OCI-LY7 (cell line): ENCODE data around the gene MYO18B. TPM values are rescaled to one million over a fixed set of nuclear protein-coding genes. Genes with fewer than 3 reads are reported as not detected.

ENCODE experiments used
- BruUV-seq: library from RNA; stranded (reverse); fragments of 400-500 nt; replicated peaks from 2 replicates; lab custom pipeline; 2021; lab: Mats Ljungman, UMichigan
- CTCF ChIA-PET: fragments of 300-600 bp; sonication (Branson Sonifier 250); formaldehyde crosslinking; loops from one replicate; lab custom pipeline; 2022; ENCODE audit warnings: antibody characterized with exemption; ENCODE audit not compliant: unreplicated experiment; lab: Charles Lee
- POLR2A ChIA-PET: fragments of 300-600 bp; sonication (Branson Sonifier 250); formaldehyde crosslinking; loops from one replicate; lab custom pipeline; 2022; ENCODE audit warnings: antibody characterized with exemption; lab: Charles Lee
- DNase-seq: peaks from one replicate; pipeline ENCODE4 v3.0.0-alpha.2; 2015; ENCODE audit warnings: low spot score
- H2AFZ ChIP-seq: fragments of 200-600 bp; sonication (generic), shearing (Covaris generic); 2 replicates; pipeline ENCODE4 v1.6.1; 2014; ENCODE audit warnings: mild to moderate bottlenecking, antibody characterized with exemption, low read length, moderate library complexity
- H3K27ac ChIP-seq: fragments of 200-600 bp; sonication (generic); 2 replicates; pipeline ENCODE4 v1.5.1; 2014; ENCODE audit warnings: mixed run types, low read depth, mild to moderate bottlenecking, moderate library complexity, low read length, inconsistent platforms; ENCODE audit not compliant: poor library complexity, severe bottlenecking
- H3K36me3 ChIP-seq: fragments of 200-600 bp; sonication (generic); 2 replicates; pipeline ENCODE4 v1.6.1; 2014; ENCODE audit warnings: mild to moderate bottlenecking, antibody characterized with exemption, low read length, moderate library complexity, mixed read lengths; ENCODE audit not compliant: insufficient read depth
- H3K4me1 ChIP-seq: fragments of 200-600 bp; sonication (generic); 2 replicates; pipeline ENCODE4 v1.5.1; 2014; ENCODE audit warnings: mild to moderate bottlenecking, low read length; ENCODE audit not compliant: insufficient read depth, poor library complexity, severe bottlenecking
- H3K4me2 ChIP-seq: fragments of 200-600 bp; sonication (generic); 2 replicates; pipeline ENCODE4 v1.6.1; 2014; ENCODE audit warnings: mild to moderate bottlenecking, low read length
- H3K4me3 ChIP-seq: fragments of 200-600 bp; sonication (generic); 2 replicates; pipeline ENCODE4 v1.5.1; 2014; ENCODE audit warnings: mild to moderate bottlenecking, low read depth, low read length; ENCODE audit not compliant: poor library complexity, severe bottlenecking
- H3K79me2 ChIP-seq: fragments of 200-600 bp; sonication (generic); 2 replicates; pipeline ENCODE4 v1.6.1; 2016; ENCODE audit warnings: low read depth, mild to moderate bottlenecking, low read length, moderate library complexity, mixed read lengths; ENCODE audit not compliant: insufficient read depth
- H3K9me2 ChIP-seq: fragments of 200-600 bp; sonication (generic); 2 replicates; pipeline ENCODE4 v1.6.1; 2016; ENCODE audit warnings: mild to moderate bottlenecking, low read length, mixed read lengths; ENCODE audit not compliant: insufficient read depth
- H3K9me3 ChIP-seq: fragments of 200-600 bp; sonication (generic); 2 replicates; pipeline ENCODE4 v1.6.1; 2014; ENCODE audit warnings: mild to moderate bottlenecking, mixed run types, low read length, mixed read lengths
- H4K20me1 ChIP-seq: fragments of 200-600 bp; sonication (generic); 2 replicates; pipeline ENCODE4 v1.6.1; 2014; ENCODE audit warnings: mild to moderate bottlenecking, antibody characterized with exemption, low read length, moderate library complexity, mixed read lengths; ENCODE audit not compliant: insufficient read depth
- EZH2phosphoT487 ChIP-seq: fragments of 200-600 bp; sonication (generic); IDR thresholded peaks from 2 replicates; pipeline ENCODE4 v1.6.1; 2018; ENCODE audit warnings: low read depth, borderline replicate concordance, mild to moderate bottlenecking, mixed run types, antibody characterized with exemption, low read length, moderate library complexity, mixed read lengths
- intact Hi-C: fragments of 100-400 bp; cut with micrococcal nuclease; formaldehyde crosslinking; loops from one replicate; pipeline ENCODE4 v1.10.0; 2022; ENCODE audit not compliant: unreplicated experiment
- total RNA-seq, 2 experiments: library from RNA; depleted of rRNA in 1 of 2; stranded (reverse); fragments of >200 nt in 1 of 2; shearing (Covaris generic) in 1 of 2; gene quantifications; 2 replicates each; pipeline ENCODE4 v1.2.3, GENCODE V29; 2014 to 2022
- TF ChIP-seq, protein P1 (sequence below): fragments of 200-600 bp; sonication (generic); conservative IDR thresholded peaks from 2 replicates; pipeline ENCODE4 v1.5.1; 2014; ENCODE audit warnings: mild to moderate bottlenecking, antibody characterized with exemption, low read length, moderate library complexity, mixed read lengths

Gene MYO18B
- total RNA-seq, 2 experiments from 2014 or later: not detected

DNA sequence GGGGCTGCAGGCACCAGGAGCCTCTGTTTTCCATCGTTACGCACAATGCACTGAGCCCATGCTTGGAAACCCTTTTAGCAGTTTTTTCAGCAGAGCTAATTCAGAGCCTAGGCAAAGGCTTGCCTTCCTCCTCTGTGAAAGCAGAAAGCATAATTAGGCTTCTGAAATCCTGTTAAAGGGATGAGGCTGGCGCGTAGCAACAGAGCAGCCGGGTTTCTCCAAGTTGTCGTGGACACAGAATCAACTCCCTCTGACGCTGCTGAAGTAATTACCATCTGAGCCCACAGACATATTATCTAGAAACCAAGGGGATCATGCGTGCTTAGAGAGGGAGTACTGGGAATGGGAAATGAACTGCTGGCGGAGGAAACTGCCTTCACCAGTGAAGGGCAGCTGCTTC lies 85.4 kb downstream of the MYO18B start:
- no peaks in the 10 kb centered on the region for H3K79me2 ChIP-seq
- no peaks in the 10 kb centered on the region for H3K36me3 ChIP-seq
- TF ChIP-seq, protein P1, sequence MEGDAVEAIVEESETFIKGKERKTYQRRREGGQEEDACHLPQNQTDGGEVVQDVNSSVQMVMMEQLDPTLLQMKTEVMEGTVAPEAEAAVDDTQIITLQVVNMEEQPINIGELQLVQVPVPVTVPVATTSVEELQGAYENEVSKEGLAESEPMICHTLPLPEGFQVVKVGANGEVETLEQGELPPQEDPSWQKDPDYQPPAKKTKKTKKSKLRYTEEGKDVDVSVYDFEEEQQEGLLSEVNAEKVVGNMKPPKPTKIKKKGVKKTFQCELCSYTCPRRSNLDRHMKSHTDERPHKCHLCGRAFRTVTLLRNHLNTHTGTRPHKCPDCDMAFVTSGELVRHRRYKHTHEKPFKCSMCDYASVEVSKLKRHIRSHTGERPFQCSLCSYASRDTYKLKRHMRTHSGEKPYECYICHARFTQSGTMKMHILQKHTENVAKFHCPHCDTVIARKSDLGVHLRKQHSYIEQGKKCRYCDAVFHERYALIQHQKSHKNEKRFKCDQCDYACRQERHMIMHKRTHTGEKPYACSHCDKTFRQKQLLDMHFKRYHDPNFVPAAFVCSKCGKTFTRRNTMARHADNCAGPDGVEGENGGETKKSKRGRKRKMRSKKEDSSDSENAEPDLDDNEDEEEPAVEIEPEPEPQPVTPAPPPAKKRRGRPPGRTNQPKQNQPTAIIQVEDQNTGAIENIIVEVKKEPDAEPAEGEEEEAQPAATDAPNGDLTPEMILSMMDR: no peak
- TF ChIP-seq EZH2phosphoT487: no peak
- H3K27ac ChIP-seq: no peak overlapping the region
- H3K4me1 ChIP-seq: no peaks in the 10 kb centered on the region
- no peaks in the 10 kb centered on the region for H3K9me3 ChIP-seq
- H2AFZ ChIP-seq: no peak overlapping the region
- POLR2A ChIA-PET: no interaction called here
- CTCF ChIA-PET: no interaction called here
- H3K9me2 ChIP-seq: no peaks in the 10 kb centered on the region
- H4K20me1 ChIP-seq: no peaks in the 10 kb centered on the region
- H3K4me2 ChIP-seq: no peak overlapping the region
- BruUV-seq: no TSS peak
- intact Hi-C loops: no loop called here
- DNase-seq: no peak
- no peak overlapping the region for H3K4me3 ChIP-seq

DNA sequence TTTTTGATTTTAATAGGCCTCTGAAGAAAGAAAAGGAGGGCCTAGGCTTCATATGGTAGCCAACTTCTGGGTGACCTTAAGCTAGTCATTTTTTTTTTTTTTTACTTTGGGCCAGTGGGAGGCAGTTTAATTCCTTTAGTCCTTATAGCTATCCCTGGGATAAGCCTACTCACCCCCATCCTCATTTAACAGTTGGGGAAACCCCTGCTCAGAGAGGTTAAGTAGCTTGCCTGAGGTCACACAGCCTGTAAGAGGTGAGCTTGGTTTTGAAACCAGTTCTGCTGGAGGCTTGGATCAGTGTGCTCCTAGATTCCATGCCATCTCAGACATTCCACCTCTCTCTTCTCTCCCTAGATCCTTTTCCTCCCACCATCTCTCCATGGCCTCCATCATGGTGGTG lies 86.4 kb downstream of the MYO18B start:
- H3K36me3 ChIP-seq: no peaks in the 10 kb centered on the region
- CTCF ChIA-PET: no interaction called here
- H3K9me3 ChIP-seq: no peaks in the 10 kb centered on the region
- H3K9me2 ChIP-seq: no peaks in the 10 kb centered on the region
- H3K79me2 ChIP-seq: no peaks in the 10 kb centered on the region
- TF ChIP-seq, protein P1: no peak
- no peak for TF ChIP-seq EZH2phosphoT487
- H3K4me1 ChIP-seq: no peaks in the 10 kb centered on the region
- intact Hi-C loops: no loop called here
- no peak overlapping the region for H2AFZ ChIP-seq
- no peak overlapping the region for H3K27ac ChIP-seq
- no peak for DNase-seq
- H3K4me3 ChIP-seq: no peak overlapping the region
- POLR2A ChIA-PET: no interaction called here
- H3K4me2 ChIP-seq: no peak overlapping the region
- no peaks in the 10 kb centered on the region for H4K20me1 ChIP-seq
- no TSS peak for BruUV-seq

DNA sequence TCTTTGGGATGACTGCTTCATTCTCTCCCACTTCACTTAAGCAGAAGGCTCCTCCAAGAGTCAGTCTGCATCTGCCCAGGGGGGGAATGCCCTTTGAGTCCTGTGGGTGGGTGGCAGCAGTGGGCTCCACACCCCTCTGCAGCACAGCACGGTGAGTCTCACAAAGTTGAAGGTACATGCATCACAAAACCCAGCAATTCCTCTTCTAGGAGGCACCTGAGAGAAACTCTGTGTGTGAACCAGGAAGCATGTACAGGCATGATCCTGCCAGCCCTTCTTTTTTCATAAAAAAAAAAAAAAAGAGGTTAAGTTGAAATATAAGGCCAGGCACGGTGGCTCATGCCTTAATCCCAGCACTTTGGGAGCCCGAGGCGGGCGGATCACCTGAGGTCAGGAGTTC lies 87.2 kb downstream of the MYO18B start:
- Histone ChIP-seq H3K4me3 (no peak overlapping the region), H3K9me3 (no peaks in the 10 kb centered on the region), H2AFZ (no peak overlapping the region), H3K27ac (no peak overlapping the region), H3K79me2 (no peaks in the 10 kb centered on the region), H3K36me3 (no peaks in the 10 kb centered on the region), H3K4me2 (no peak overlapping the region), H4K20me1 (no peaks in the 10 kb centered on the region), H3K4me1 (no peaks in the 10 kb centered on the region), H3K9me2 (no peaks in the 10 kb centered on the region)
- ChIA-PET CTCF (no interaction called here), POLR2A (no interaction called here)
- DNase-seq: no peak
- no TSS peak for BruUV-seq
- intact Hi-C loops: no loop called here
- TF ChIP-seq, protein P1: no peak
